ACHN (cell line): ENCODE results near the gene MYG1.
"Not testable (repeated sequence)": the region's sequence is repeated elsewhere in the genome, so short reads cannot be mapped to it uniquely, and the experiment has no call there.

Experiments
- DNase-seq: peaks from one replicate; pipeline ENCODE4 v3.0.0-alpha.2; 2015
- in situ Hi-C: cut with HindIII; loops from 2 replicates; pipeline ENCODE4 v1.10.0; 2017; ENCODE audit warnings: low sequenced_read_pairs, low pct_ligation_motif_present, low pct_unique_long_range_greater_than_20kb

Gene MYG1

GRCh38 chr12:53324113-53324778, 24.8 kb downstream of the MYG1 start:
- in situ Hi-C loops: no loop called here
- no peak for DNase-seq

DNA sequence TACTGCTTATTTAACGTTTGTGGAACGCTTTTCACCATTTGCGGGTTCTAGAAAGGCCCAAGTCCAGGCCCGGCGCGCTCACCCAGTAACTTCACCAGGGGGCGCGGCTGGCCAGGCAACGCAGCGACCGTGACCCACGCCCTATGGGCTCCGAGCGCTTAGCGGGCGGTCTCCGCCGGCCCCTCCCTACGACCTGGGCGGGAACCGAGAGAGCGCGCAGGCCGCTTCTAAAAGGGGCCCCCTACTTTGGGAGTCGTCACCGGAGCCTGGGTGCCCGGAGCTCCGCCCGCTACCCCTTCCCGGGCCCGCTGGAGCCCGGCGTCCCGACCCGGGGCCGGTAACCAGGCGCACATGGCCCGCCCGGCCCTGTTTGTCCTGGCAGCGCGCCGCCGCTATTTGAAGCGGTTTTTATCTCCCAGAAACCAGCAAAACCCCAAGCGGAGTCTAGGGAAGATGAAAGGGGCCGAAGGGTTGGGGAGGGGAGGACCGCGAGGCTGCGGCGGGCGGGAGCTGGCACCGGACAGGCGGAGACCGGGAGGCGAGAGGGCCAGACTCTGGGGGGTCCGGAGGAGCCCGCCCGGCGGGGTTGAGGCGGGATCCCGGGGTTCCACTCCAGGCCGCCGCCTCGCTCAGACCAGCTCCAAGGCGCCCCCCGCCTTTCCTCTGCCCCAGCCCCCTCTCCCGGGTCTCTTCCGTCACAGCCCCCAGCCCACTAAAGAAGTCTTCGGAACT, 25.4 kb downstream of the MYG1 start:
- DNase-seq: peak; percentile 97
- in situ Hi-C loops: no loop called here

- DNase-seq: peak; percentile 32
- in situ Hi-C loops: no loop called here
These were observed 26.1 kb downstream of the MYG1 start for GRCh38 chr12:53325511-53326061.

DNA sequence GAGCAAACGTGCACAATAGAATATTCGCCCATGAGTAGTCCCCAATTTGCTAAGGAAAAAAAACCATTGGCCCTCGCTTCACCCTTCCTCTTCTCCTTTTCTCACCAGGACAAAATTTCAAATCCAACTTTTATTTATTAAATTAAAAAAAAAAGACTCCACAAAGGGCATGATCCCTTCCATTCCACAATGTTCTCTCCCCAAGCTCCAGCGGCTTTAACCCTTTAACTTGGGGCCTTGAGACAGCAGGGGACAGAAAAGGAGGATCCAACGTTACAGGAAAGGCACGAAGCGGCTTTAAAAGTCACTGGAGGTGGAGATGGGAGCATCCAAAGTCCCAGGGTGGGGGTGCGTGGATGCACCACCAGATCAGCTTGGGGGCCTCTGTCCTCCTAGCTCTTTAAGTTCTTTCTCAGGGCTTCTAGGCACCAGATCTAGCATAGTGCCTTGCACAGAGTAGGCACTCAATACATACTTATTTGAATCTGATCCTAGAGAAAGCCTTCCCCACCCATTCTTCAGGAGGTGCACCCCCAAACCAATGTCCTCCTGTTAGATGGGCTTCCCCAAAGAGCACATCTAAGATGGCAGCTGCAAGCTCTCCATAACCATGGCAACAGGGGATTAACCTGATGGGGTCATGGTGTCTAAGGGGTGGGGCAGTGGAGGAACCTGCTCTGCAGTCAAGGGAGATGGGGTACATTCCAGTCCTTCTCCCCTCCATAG, 27.1 kb downstream of the MYG1 start:
- no peak for DNase-seq
- in situ Hi-C loops: no loop called here

DNA sequence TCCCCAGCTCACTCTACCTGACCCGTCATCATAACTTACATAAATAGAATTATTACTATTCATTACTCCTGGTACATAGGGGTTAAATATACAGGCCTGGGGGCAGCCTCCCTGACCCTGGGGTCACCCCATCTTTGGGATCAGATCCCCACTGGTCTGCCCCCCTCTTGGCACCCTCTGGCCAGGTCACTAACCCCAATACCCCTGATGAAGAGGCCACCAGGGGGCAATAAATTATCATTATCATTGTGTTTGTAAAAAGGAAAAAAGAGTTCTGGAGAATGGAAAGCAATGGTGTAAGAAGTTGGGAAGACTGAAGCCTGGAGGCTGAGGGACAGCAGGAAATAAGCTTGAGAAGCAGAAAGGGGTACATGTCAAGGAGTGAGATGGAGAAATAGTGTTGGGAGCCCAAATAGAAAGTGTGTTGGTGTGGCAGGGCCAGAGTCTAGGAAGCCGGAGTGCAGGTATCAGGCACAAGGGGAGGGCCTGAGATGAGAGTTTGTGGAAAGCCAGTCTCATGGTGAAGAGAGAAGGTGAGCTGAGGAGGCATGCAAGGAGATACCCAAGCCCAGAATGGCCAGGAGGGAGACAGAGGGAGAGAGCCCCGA, 28.0 kb downstream of the MYG1 start:
- in situ Hi-C loops: no loop called here
- peak; percentile 56 for DNase-seq

- in situ Hi-C loops: no loop called here
- DNase-seq: no peak
These were observed 28.5 kb downstream of the MYG1 start for GRCh38 chr12:53328043-53328435.

DNA sequence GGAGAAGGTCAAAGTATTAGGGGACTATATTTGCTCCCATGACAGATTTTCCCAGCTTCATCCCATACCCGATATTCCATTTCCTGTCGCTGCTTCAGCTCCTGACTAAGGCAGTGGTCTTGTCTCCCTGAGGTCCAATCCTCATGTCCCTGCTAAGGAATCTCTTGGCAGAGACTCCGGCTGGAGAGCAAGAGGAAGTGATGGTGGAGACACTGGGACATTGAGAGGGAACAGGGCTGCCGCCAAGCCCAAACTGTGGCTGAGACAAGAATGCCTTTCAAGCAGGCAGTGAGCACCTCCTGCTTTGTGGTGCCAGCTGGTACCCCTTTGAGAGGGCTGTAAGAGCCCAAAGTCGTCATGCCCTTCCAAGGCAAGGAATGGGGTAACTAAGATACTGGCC, 31.2 kb downstream of the MYG1 start:
- DNase-seq: no peak
- in situ Hi-C loops: no loop called here

- DNase-seq, in situ Hi-C loops: not testable (repeated sequence)
These were observed 32.8 kb downstream of the MYG1 start for GRCh38 chr12:53332339-53332738.

DNA sequence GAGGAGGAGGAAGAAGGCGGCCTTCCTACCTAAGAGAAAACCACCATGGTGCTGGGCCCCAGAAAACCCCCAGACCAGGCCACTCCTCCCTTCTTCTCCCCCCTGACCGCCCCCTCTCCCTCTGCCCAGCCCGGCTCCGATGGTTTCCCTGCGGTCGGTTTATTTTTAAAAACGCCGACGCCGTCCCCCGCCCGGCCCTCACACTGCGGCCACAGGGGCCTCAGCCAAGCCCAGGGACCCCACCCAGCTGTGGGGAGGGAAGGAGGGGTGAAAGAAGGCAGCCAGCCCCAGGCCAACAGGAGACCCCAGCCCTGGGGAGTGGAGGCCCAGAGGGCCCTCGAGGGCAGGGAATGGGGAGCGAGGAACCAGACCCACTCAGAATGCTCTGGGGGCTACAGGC, 33.2 kb downstream of the MYG1 start:
- DNase-seq: no peak
- in situ Hi-C loops: no loop called here

DNA sequence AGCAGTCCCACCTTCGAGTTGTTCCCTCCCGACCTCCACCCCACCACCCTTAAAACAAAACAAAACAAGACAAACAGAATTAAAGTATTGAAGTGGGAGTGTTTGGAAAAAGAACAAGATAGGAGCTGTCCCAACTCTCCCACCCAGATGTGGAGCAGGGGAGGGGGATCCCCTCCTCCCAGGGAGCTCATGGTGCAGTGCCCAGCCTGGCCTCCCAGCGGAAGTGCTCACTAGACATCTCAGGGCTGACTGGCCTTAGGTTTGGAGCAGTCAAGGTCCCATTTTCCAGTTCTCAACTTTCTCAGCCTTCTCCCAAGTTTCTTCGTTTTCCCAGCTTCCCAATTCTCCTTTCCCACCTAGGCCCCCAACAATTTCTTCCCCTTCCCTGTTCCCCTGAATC, 33.8 kb downstream of the MYG1 start:
- in situ Hi-C loops: no loop called here
- DNase-seq: no peak

DNA sequence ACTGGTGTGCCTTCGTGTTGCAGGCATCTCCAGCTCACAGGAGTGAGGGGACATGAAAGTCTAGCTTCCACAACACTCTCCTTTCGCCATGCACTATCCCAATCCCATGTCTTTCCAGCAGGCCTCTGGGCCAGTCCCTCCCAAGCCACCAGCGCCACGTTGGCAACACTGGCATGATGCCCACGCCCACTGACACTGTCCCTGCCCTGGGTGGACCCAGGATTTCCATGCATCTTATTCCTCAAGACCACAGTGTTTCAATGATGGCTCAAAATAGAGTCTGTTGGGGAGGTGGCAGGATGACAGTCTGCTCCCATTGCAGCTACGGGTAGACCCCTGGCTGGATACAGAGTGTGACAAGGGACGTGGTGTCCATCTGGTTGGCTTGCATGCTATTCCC, 34.4 kb downstream of the MYG1 start:
- DNase-seq: no peak
- in situ Hi-C loops: no loop called here

DNA sequence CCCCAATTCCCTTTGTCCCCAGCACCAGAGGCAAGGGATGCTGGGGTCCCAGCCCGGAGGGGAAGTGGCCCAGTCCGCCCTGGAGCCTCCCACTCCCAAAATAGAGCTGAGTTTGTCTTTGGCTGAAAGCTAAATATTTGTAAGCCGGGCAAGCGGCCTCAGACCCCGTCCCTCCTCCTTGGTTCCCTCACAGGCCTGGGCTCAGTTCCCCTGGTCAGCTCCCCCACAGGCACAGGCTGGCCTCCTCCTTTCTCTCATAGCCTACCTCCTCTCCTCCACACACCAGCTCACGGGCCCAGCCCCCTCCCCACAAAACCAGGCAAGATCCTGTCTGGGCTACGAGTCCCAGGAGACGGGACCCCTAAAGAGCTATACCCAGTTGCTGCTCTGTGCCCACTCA, 35.3 kb downstream of the MYG1 start:
- in situ Hi-C loops: no loop called here
- DNase-seq: no peak

DNA sequence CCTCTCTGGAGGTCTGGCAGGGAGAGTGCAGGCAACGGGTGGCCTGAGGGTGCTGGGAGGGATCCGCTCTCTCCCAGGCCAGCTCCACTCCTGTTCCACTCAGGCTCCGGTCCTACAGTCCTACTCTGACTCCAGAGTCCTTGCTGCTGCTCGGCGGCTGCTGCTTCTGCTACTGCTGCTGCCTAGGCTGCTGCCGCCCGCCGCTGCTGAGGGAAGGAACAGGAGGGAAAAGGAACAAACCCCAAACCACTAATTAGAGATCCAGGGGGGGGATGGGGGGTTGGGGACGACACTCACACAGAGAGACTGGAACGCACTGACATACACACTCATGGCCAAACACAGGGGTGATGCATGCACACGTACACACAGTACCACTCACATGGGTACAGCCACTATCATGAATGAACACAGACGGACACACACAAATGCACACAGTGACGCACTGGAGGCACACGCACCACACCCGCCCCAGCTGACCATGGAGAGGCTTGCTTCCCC, 36.7 kb downstream of the MYG1 start, which contains the start of gene SP7:
TSS of gene SP7 (minus strand) at position 174 of the 501 bp plus-strand sequence. CDS start 708 bp downstream, outside the sequence.
- DNase-seq: no peak
- in situ Hi-C loops: no loop called here

GRCh38 chr12:53338017-53338416, 38.5 kb downstream of the MYG1 start:
- in situ Hi-C loops: no loop called here

GRCh38 chr12:53338916-53339315, 39.4 kb downstream of the MYG1 start:
- no peak for DNase-seq
- in situ Hi-C loops: no loop called here

More at GRCh38 chr12:53338017-53338416, 38.5 kb downstream of the MYG1 start:
- no peak for DNase-seq

DNA sequence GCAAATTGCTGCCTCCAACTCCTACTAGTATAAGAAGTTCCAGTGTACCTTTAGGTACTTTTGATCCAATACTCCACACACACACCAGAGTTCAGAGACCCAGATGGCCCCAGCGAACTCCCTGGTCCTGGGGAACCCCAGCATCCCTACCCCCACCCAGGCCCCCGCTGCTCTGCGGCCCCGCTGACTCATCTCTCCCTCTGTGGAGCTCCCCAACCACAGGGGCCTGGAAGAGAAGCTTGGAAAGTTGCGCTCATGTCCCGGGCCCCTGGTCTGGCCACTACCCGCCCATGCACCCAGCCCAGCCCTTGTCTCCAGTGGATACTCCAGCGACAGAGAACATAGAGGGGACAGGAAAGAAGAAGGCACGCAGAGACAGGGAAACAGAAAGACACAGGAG, 40.9 kb downstream of the MYG1 start:
- DNase-seq: no peak
- in situ Hi-C loops: no loop called here

GRCh38 chr12:53343449-53343848, 44.0 kb downstream of the MYG1 start:
- no peak for DNase-seq
- in situ Hi-C loops: no loop called here

DNA sequence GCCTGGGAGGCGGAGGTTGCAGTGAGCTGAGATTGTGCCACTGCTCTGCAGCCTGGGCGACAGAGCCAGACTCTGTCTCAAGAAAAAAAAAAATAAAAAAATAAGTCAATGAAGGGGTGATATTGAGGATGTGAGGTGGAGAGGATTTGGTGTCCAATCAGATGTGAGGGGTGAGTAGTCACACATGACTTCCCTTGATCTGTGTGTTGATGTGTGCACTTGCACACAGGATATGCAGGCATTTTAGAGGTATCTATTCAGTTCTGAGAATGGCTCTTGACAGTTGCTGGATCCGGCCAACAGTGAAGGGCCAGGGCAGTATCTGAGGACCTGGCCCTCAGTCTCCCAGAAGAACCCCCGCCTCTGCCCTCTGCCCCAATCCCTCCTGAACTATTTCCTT, 44.5 kb downstream of the MYG1 start:
- in situ Hi-C loops: no loop called here

GRCh38 chr12:53344487-53344823, 45.0 kb downstream of the MYG1 start:
- in situ Hi-C loops: no loop called here
- no peak for DNase-seq

More for the DNA sequence above, 44.5 kb downstream of the MYG1 start:
- no peak for DNase-seq
